Prostate gland (tissue), 2 donors: ENCODE results near the gene ZNF77.

Experiments
- POLR2A ChIP-seq: fragments of 450-650 bp; IDR thresholded peaks from one replicate; pipeline ENCODE4 v1.6.1; 2016; ENCODE audit warnings: antibody characterized with exemption, mild to moderate bottlenecking
- TF ChIP-seq, protein P1 (sequence below), 4 experiments: fragments of 200-600 bp in 2 of 4; fragments of 450-650 bp in 2 of 4; sonication (generic) in 2 of 4; IDR thresholded peaks; 1 replicate in 3 of 4; 2 replicates in 1 of 4; pipeline ENCODE4 v1.5.1; 2016 to 2019; ENCODE audit warnings: antibody characterized with exemption in 4 of 4, mild to moderate bottlenecking in 2 of 4, moderate library complexity in 2 of 4

DNA sequence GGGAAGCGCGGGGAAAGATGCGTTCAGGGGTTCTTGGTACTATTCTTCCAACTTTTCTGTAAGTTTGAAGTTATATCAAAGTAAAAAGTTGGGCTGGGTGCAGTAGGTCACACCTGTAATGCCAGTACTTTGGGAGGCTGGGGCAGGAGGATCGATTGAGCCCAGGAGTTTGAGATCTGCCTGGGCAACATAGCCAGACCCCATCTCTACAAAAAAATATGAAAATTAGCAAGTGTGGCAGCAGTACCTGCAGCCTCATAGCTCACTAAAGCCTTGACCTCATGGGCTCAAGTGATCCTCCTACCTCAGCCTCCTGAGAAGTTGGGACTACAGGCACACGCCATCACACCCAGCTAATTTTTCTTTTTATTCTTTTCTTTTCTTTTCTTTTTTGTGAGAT is 12.4 kb upstream of the ZNF77 start:
- TF ChIP-seq, protein P1, sequence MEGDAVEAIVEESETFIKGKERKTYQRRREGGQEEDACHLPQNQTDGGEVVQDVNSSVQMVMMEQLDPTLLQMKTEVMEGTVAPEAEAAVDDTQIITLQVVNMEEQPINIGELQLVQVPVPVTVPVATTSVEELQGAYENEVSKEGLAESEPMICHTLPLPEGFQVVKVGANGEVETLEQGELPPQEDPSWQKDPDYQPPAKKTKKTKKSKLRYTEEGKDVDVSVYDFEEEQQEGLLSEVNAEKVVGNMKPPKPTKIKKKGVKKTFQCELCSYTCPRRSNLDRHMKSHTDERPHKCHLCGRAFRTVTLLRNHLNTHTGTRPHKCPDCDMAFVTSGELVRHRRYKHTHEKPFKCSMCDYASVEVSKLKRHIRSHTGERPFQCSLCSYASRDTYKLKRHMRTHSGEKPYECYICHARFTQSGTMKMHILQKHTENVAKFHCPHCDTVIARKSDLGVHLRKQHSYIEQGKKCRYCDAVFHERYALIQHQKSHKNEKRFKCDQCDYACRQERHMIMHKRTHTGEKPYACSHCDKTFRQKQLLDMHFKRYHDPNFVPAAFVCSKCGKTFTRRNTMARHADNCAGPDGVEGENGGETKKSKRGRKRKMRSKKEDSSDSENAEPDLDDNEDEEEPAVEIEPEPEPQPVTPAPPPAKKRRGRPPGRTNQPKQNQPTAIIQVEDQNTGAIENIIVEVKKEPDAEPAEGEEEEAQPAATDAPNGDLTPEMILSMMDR (IDR thresholded peaks at IDR 0.05): no peak
- TF ChIP-seq POLR2A: no peak
